T-cell (primary cell): ENCODE measurements around the gene SLC7A5. TPM values are rescaled to one million over a fixed set of nuclear protein-coding genes. Genes with fewer than 3 reads are reported as not detected.
A peak's percentile ranks its signal among the peaks of the same experiment; 100 is the strongest.
"Not testable (repeated sequence)": the region's sequence is repeated elsewhere in the genome, so short reads cannot be mapped to it uniquely, and the experiment has no call there.

Source experiments
- ATAC-seq, 4 experiments: fragments of 200-7000 bp in 3 of 4; fragments of 150-1000 bp in 1 of 4; cut with Tn5 transposase; replicated peaks in 1 of 4; 1 replicate in 3 of 4; 2 replicates in 1 of 4; pipeline ENCODE4 v1.10.0; 2021; ENCODE audit warnings: moderate library complexity in 3 of 4, mild to moderate bottlenecking in 2 of 4, moderate number of reproducible peaks in 1 of 4
- CTCF ChIA-PET, 2 donors: fragments of 300-600 bp; sonication (Branson Sonifier 250); formaldehyde crosslinking; loops; one replicate each; lab custom pipeline; 2022; ENCODE audit warnings: antibody characterized with exemption in 2 of 2; lab: Charles Lee
- POLR2A ChIA-PET, 2 donors: fragments of 300-600 bp; sonication (Branson Sonifier 250); formaldehyde crosslinking; loops; one replicate each; lab custom pipeline; 2022; ENCODE audit warnings: antibody characterized with exemption in 2 of 2; lab: Charles Lee
- DNase-seq, 35 experiments: peaks; one replicate each; pipeline versions ENCODE4 v3.0.0 to v3.0.0-alpha.2; 2013 to 2023
- H3K27ac ChIP-seq: one replicate; pipeline ENCODE4 v1.5.1; 2013; ENCODE audit warnings: low read length
- H3K27me3 ChIP-seq, 2 experiments: replicated peaks in 1 of 2; 1 replicate in 1 of 2; 2 replicates in 1 of 2; pipeline versions ENCODE4 v1.6.1 to v1.7.0; 2013; ENCODE audit warnings: low read length in 1 of 2, mixed read lengths in 1 of 2; ENCODE audit not compliant: control insufficient read depth in 2 of 2, insufficient read depth in 2 of 2; ENCODE audit errors: extremely low read depth in 1 of 2
- H3K36me3 ChIP-seq, 2 donors: 1 replicate in 1 of 2; 2 replicates in 1 of 2; pipeline versions ENCODE4 v1.6.1 to v1.7.0; 2013; ENCODE audit warnings: low read length in 1 of 2; ENCODE audit not compliant: control insufficient read depth in 2 of 2, insufficient read depth in 1 of 2; ENCODE audit errors: extremely low read depth in 1 of 2
- H3K4me1 ChIP-seq, 2 experiments: 1 replicate in 1 of 2; 2 replicates in 1 of 2; pipeline versions ENCODE4 v1.6.1 to v1.7.0; 2013; ENCODE audit warnings: low read length in 2 of 2, mixed read lengths in 1 of 2; ENCODE audit not compliant: insufficient read depth in 2 of 2, control insufficient read depth in 1 of 2; ENCODE audit errors: extremely low read depth in 1 of 2
- H3K4me3 ChIP-seq, 2 donors: 1 replicate in 1 of 2; 2 replicates in 1 of 2; pipeline versions ENCODE4 v1.5.1 to v1.7.0; 2013; ENCODE audit warnings: mild to moderate bottlenecking in 2 of 2, low read length in 1 of 2, moderate library complexity in 1 of 2; ENCODE audit not compliant: control insufficient read depth in 1 of 2; ENCODE audit errors: extremely low read depth in 1 of 2
- H3K9me3 ChIP-seq: 2 replicates; pipeline ENCODE4 v1.7.0; 2013
- H3K27ac Mint-ChIP-seq, 2 donors: one replicate each; pipeline ENCODE4 v1.8.0; 2020 to 2021; ENCODE audit warnings: mild to moderate bottlenecking in 2 of 2, mixed read lengths in 2 of 2
- H3K27me3 Mint-ChIP-seq, 2 donors: one replicate each; pipeline ENCODE4 v1.8.0; 2021 to 2022; ENCODE audit warnings: mixed read lengths in 2 of 2
- H3K36me3 Mint-ChIP-seq: one replicate; pipeline ENCODE4 v1.8.0; 2021; ENCODE audit warnings: mixed read lengths
- H3K4me1 Mint-ChIP-seq, 3 donors: one replicate each; pipeline ENCODE4 v1.8.0; 2020 to 2022; ENCODE audit warnings: mixed read lengths in 3 of 3, mild to moderate bottlenecking in 1 of 3
- H3K4me3 Mint-ChIP-seq, 3 donors: one replicate each; pipeline ENCODE4 v1.8.0; 2020 to 2022; ENCODE audit warnings: mild to moderate bottlenecking in 3 of 3, mixed read lengths in 3 of 3, moderate library complexity in 3 of 3
- H3K9me3 Mint-ChIP-seq, 3 donors: one replicate each; pipeline ENCODE4 v1.8.0; 2020 to 2022; ENCODE audit warnings: mixed read lengths in 3 of 3
- WGBS: methylation state at CpG from one replicate; pipeline ENCODE4 v1.1.5; 2013; ENCODE audit warnings: missing lambda C conversion rate; ENCODE audit not compliant: insufficient coverage; 5-methylcytosine and 5-hydroxymethylcytosine counted together
- total RNA-seq, 35 experiments: library from RNA in 6 of 35; stranded (reverse) in 6 of 35; fragments of 120-200 nt in 1 of 35; gene quantifications; one replicate each; pipeline versions ENCODE4 v1.2.1 to v1.2.4 and lab custom pipeline; 2013 to 2026

Gene SLC7A5
- total RNA-seq, 5 donors from 2014 or later (not counting 1 experiment from before 2014, with no cell fraction given) = 37.9 to 81.6 (median 40.0) TPM

DNA sequence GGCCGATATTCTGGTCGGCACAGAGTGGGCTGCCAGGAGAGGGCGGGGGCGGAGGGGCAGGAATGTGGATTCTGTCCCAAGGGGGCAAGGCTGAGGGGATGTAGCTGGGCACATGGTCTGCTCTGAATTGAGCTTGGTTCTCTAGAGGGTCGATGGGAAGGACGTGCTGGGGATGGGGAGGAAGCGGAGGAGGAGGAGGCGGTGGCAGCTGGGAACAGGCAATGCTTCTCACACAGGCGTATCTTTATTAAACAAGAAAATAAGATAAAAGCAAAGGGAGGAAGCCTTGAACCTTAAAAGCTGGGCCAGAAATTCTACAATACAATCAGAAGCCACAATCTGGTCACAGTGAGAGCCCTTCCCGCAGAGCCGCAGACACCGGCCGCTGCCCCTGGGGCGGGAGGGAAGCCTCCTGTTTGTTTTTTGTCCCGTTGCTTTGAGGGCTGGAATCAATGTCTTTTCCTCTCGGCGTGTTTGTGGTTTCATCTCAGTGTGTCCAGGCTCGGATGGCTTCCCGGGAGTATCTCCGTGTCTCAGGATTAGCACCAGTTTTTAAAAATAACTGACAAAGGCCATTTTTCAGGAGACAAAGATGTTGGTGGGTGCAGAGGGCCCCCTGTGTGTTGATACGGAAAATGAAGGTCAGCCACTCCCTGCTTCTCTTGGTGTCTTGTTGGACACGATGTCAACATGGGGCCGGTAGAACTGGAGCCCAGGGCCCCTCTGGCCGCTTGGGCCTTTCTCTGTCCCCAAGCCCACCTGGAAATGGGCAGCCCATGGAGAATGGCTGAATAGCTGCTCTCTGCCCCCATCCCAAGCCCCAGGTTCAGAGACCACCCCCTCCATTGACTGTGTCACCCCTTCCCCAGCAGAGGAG, 12.3 kb upstream of the SLC7A5 start:
- peaks cover 0 to 12% of the 10 kb centered on the region in 2 experiments for H3K27me3 ChIP-seq
- CTCF ChIA-PET = no interaction called here
- no peaks in the 10 kb centered on the region for H3K9me3 Mint-ChIP-seq
- no peak overlapping the region for H3K4me3 Mint-ChIP-seq
- H3K27ac ChIP-seq = no peak overlapping the region
- 81% methylated on average over 10 of the region's 24 CpGs for WGBS
- POLR2A ChIA-PET = no interaction called here
- no peak overlapping the region for H3K27ac Mint-ChIP-seq
- no peaks in the 10 kb centered on the region for H3K4me1 ChIP-seq
- ATAC-seq = no peak
- no peaks in the 10 kb centered on the region for H3K36me3 Mint-ChIP-seq
- peaks cover 4 to 9% of the 10 kb centered on the region in 2 donors for H3K27me3 Mint-ChIP-seq
- no peak for DNase-seq
- H3K9me3 ChIP-seq = no peaks in the 10 kb centered on the region
- H3K36me3 ChIP-seq = no peaks in the 10 kb centered on the region
- no peaks in the 10 kb centered on the region for H3K4me1 Mint-ChIP-seq
- no peak overlapping the region for H3K4me3 ChIP-seq

DNA sequence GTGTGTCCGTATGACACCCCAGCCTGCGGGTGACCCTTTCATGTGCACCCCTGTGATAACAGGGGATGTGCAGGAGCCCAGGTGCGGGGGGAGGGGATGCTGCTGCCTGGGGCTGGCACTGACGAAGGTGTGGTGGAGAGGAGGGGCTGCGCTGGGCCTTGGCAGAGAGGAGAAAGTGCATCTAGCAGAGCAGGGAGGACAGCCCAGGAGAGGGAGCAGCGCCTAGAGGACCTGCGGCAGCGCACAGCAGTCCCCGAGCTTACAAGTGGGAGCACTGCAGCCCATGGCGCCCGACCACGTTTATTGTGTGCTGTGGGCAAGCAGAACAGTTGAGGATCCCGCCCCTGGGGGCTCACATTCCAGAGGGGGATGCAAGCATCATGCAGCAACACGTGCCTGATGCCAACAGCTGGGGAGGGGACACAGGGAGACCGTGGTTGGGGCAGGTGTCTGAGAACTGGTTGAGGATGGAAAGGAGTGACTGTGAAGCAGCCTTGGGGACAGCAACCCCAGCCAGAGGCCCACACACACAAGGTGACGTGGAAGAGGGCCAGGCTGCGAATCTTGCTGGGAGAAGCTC, 10.9 kb upstream of the SLC7A5 start:
- ChIA-PET POLR2A (no interaction called here), CTCF (no interaction called here)
- Mint-ChIP-seq H3K36me3 (no peaks in the 10 kb centered on the region), H3K27me3 (peaks cover under 1 to 9% of the 10 kb centered on the region in 2 donors), H3K27ac (no peak overlapping the region), H3K4me3 (no peak overlapping the region), H3K9me3 (no peaks in the 10 kb centered on the region), H3K4me1 (peaks cover under 1 to 2% (median 1%) of the 10 kb centered on the region in 3 donors)
- ATAC-seq (no peak), DNase-seq (no peak)
- Histone ChIP-seq H3K27ac (no peak overlapping the region), H3K36me3 (no peaks in the 10 kb centered on the region), H3K4me1 (peaks cover 0 to 2% of the 10 kb centered on the region in 2 experiments), H3K4me3 (no peak overlapping the region), H3K9me3 (no peaks in the 10 kb centered on the region), H3K27me3 (peaks cover 0 to 17% of the 10 kb centered on the region in 2 experiments)
- WGBS = 92% methylated on average over 10 of the region's 17 CpGs

DNA sequence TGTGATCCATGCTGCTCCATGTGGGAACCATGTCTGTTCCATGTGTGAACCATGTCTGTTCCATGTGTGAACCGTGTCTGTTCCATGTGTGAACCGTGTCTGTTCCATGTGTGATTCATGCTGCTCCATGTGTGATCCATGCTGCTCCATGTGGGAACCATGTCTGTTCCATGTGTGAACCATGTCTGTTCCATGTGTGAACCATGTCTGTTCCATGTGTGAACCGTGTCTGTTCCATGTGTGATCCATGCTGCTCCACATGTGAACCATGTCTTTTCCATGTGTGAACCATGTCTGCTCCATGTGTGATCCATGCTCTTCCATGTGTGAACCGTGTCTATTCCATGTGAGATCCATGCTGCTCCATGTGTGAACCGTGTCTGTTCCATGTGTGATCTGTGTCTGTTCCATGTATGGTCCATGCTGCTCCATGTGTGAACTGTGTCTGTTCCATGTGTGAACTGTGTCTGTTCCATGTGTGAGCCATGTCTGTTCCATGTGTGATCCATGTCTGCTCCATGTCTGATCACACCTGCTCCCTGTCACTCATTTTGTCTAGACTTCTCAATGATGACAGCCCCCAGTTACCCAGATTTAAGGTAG, 10.2 kb upstream of the SLC7A5 start:
- H3K27ac ChIP-seq, DNase-seq, H3K4me1 Mint-ChIP-seq, H3K9me3 Mint-ChIP-seq, H3K27ac Mint-ChIP-seq, ATAC-seq, H3K36me3 ChIP-seq, H3K4me3 Mint-ChIP-seq, POLR2A ChIA-PET, H3K9me3 ChIP-seq, CTCF ChIA-PET, H3K4me1 ChIP-seq, H3K4me3 ChIP-seq, H3K36me3 Mint-ChIP-seq, H3K27me3 Mint-ChIP-seq: not testable (repeated sequence)
- 97% methylated on average over 5 of the region's 5 CpGs for whole genome bisulfite sequencing
- H3K27me3 ChIP-seq = peaks cover 0 to 20% of the 10 kb centered on the region in 2 experiments

DNA sequence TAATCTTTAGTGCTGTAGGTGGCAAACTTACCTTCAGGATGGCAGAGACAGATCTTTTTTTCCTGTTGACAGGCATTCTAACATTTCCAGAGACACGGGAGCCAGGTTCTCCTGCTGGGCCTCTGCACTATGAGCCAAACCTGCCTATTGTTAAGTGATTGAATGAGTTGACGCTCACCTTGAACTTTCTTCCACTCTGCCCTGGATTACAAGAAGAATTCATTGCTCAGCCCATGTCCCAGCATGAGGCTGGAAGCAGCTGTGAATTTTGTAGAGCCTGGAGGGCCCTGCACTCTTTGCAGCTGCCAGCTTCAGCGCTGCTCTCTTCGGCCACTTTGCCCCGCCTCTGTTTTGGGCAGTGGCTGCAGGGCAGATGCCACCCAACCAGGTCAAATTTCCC, 9.4 kb upstream of the SLC7A5 start:
- no peak overlapping the region for H3K4me3 ChIP-seq
- Mint-ChIP-seq H3K27ac (no peak overlapping the region), H3K4me1 (peaks cover 7 to 9% (median 8%) of the 10 kb centered on the region in 3 donors), H3K9me3 (no peaks in the 10 kb centered on the region), H3K27me3 (peaks cover 3 to 9% of the 10 kb centered on the region in 2 donors), H3K4me3 (no peak overlapping the region), H3K36me3 (no peaks in the 10 kb centered on the region)
- H3K36me3 ChIP-seq = no peaks in the 10 kb centered on the region
- ChIA-PET POLR2A (no interaction called here), CTCF (no interaction called here)
- ATAC-seq = no peak
- no peaks in the 10 kb centered on the region for H3K9me3 ChIP-seq
- H3K27me3 ChIP-seq = peaks cover 0 to 21% of the 10 kb centered on the region in 2 experiments
- DNase-seq = no peak
- peaks cover 0 to 11% of the 10 kb centered on the region in 2 experiments for H3K4me1 ChIP-seq
- WGBS = no CpG with 5 or more reads among the region's 5 CpGs
- H3K27ac ChIP-seq = no peak overlapping the region

DNA sequence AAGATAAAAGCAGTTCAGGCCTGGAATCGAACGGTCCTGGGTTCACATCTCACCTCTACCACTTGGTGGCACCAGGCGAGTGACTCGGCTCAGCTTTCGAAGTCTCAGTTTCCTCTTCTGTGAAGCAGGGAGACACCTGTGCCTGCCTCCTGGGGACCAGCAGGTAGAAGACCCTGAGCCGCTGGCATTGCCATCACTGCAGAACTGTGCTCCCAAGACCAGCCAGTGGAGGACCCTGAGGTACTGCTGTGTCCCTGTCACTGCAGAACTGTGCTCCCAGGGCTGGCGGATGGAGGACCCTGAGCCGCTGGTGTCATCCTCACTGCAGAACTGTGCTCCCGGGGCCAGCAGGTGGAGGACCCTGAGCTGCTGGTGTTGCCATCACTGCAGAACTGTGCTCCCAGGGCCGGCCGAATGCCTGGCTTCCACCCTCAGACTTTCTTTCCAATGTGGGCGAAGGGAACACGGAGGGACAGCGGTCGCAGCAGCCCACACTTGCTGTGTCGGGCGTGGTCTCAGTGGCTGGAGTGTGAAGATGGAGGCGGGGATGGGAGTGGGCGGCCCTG, 8.7 kb upstream of the SLC7A5 start:
- CTCF ChIA-PET = no interaction called here
- Mint-ChIP-seq H3K4me3 (no peak overlapping the region), H3K27me3 (peaks cover 3 to 9% of the 10 kb centered on the region in 2 donors), H3K9me3 (no peaks in the 10 kb centered on the region), H3K27ac (no peak overlapping the region), H3K36me3 (no peaks in the 10 kb centered on the region), H3K4me1 (peaks cover 7 to 9% (median 8%) of the 10 kb centered on the region in 3 donors)
- Histone ChIP-seq H3K27me3 (peaks cover 0 to 21% of the 10 kb centered on the region in 2 experiments), H3K4me3 (no peak overlapping the region), H3K36me3 (no peaks in the 10 kb centered on the region), H3K27ac (no peak overlapping the region), H3K4me1 (peaks cover 0 to 11% of the 10 kb centered on the region in 2 experiments), H3K9me3 (no peaks in the 10 kb centered on the region)
- ATAC-seq = peak in 1 of 4 experiments; percentile 13
- 56% methylated on average over 16 of the region's 19 CpGs for WGBS
- POLR2A ChIA-PET = no interaction called here
- no peak for DNase-seq
